HG03521 (cell line): Measurements from ENCODE around the gene ING3.
"Not testable (repeated sequence)": the region's sequence is repeated elsewhere in the genome, so short reads cannot be mapped to it uniquely, and the experiment has no call there.

Experiments
- ATAC-seq: cut with Tn5 transposase; IDR thresholded peaks from one replicate; pipeline ENCODE4 v1.9.1; 2021; ENCODE audit warnings: mild to moderate bottlenecking, moderate library complexity; ENCODE audit not compliant: unreplicated experiment

The ING3 gene

DNA sequence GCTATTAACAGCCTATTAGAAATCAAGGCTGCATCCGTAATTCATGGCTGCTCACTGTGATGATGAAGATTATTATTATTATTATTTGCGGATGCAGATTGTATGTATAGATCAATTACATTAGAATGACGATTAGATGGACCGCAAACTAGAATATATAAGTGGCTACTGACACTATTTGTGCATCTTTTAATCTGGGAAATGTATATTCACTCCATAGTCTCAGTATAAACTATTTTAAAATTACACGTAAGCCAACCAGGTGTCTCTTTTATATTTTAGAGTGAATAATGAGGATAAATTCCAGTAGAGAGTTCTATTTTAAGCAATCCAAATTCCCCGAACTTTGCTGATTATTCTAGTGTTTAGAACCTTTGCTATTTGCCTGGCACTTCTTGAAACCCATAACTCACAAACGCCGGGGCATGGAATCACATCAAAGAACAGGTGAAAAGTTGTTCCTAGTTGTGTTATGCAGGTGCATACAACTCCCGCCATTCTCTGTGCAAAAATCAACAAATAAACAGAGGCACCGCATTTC is 509 bp upstream of the ING3 start:
- ATAC-seq: no peak

GRCh38 chr7:120951309-120951699 is 727 bp downstream of the ING3 start:
- ATAC-seq: no peak

- ATAC-seq: no peak
These were observed 1.2 kb downstream of the ING3 start for GRCh38 chr7:120951826-120952225.

GRCh38 chr7:120955577-120956149 is 5.1 kb downstream of the ING3 start:
- no peak for ATAC-seq

DNA sequence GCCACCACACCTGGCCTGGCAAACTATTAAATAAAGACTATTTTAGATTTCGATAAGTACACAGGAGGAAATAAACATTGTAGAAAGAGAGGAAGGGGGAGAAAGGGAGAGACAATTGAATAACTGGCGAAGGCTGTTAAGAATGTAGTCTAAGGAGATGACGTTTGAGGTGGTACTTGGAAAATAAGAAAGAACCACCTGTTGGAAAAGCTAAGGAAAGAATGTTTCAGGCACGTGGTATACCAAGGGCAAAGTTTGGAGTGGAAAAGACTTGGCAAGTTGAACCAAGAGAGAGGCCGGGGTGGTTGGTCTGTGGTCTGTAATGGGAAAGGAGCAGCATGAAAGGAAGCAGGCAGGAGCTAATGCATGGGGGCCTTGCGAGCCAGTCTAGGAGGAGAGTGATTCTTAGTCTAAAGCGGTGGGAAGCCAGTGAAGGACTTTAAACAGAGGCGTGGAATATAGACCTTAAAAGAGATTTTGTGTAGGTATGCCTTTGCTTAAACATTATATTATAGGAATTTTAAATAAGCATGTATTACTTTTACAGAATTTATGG is 9.4 kb downstream of the ING3 start:
- no peak for ATAC-seq

- no peak for ATAC-seq
These were observed 10.1 kb downstream of the ING3 start for GRCh38 chr7:120960714-120961113.

GRCh38 chr7:120961638-120962173 is 11.1 kb downstream of the ING3 start:
- ATAC-seq: no peak

DNA sequence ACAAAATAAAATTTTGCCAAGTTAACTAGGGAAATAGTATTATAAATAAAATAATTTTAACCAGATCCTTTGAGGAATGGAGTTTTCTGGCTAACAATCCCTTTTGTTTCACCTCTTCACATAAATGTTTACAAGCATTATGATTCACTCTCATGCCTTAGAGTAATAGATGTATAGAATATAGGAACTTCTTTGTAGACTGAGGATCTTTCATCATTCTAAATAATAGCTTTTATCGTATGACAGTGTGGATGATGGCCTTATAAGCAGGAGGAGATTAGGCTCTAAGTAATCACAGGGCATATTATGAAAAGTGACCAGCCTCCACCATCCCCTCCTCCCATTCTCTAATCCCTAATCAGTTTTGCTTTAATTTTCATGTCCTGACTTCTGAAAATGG is 13.5 kb downstream of the ING3 start:
- no peak for ATAC-seq

GRCh38 chr7:120966961-120967360 is 16.4 kb downstream of the ING3 start:
- ATAC-seq: no peak

- no peak for ATAC-seq
These were observed 23.3 kb downstream of the ING3 start for GRCh38 chr7:120973849-120974248.

DNA sequence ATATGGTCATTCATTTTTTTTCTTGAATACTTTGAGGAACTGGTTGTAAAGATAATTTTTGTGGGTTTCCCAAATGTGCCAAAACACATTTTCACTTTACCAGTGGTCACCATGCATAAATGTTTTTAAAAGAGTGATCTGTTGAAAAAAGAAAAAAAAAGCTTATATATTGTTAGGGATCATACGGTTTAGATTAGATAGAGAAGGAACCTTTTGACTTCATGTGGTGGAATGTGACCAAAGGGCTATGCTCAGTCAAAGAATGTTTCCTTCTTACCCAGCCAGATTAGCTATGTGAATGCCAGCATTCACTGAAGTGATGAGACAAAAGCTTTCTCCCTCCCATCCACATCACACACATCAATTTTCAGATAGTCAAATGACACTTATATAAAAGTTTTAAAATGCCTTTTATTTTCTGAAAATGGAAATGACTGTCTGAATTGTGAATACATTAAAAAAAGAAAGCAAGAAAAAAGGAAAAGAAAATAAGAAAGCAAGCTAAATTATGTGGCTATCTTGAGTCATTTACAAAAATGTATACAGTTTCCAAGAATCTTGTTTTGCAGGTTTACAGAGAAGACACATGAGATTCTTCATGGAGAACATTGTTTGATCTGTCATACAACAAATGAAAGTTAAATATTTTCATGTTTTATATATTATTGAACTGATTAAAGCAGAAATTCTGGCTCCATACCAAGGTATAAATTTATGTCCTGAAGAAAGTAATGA is 29.4 kb downstream of the ING3 start:
- no peak for ATAC-seq

GRCh38 chr7:120981117-120981516 is 30.5 kb downstream of the ING3 start:
- ATAC-seq: no peak

GRCh38 chr7:120981888-120982615 is 31.5 kb downstream of the ING3 start:
- no peak for ATAC-seq

GRCh38 chr7:120983592-120983991 is 33.0 kb downstream of the ING3 start:
- not testable (repeated sequence) for ATAC-seq

GRCh38 chr7:120984406-120984805 is 33.8 kb downstream of the ING3 start:
- ATAC-seq: no peak

DNA sequence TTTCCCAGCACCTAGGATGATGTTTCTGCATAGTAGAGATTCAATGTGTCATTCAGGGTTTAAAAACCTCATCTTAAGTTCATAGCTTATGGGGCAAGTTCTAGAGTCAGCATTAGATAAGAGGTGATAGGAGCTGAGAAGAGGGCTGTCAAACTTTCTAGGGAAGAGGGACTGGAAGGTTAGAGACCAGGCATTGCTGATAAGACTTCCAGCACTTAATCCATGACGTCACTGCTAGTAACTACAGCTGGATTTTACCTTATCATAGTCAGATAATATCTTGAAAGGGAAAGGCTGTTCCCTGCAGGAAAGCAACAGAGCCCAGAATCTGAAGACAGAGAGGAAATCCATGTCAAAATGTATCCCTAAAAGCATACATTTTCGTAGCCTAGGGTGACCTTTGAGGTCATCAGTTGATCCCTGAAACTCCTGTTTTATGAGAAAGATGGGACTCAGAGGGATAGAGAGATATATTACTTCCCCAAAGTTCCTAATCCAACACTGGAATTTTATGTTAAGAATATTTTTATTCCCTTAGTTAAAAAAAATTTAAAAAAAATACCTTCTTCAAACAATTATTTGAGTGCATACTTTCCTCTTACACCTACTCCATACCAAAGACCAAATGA is 34.7 kb downstream of the ING3 start:
- ATAC-seq: no peak

DNA sequence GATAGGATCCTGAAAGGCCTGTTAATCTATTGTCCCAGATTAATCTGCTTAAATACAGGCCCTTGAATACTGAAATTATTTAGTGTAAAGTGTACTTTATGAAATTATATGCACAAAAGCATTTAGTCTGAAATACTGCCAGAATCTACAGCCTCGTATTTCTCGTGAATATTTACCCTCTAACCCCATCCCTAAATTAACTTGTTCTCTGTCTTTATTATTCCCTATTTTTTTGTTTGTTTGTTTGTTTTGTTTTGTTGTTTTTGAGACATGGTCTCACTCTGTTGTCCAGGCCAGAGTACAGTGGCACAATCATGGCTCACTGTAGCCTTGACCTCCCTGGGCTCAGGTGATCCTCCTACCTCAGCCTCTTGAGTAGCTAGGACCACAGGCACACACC is 35.3 kb downstream of the ING3 start:
- ATAC-seq: no peak

- ATAC-seq: no peak
These were observed 36.1 kb downstream of the ING3 start for GRCh38 chr7:120986650-120987049.

DNA sequence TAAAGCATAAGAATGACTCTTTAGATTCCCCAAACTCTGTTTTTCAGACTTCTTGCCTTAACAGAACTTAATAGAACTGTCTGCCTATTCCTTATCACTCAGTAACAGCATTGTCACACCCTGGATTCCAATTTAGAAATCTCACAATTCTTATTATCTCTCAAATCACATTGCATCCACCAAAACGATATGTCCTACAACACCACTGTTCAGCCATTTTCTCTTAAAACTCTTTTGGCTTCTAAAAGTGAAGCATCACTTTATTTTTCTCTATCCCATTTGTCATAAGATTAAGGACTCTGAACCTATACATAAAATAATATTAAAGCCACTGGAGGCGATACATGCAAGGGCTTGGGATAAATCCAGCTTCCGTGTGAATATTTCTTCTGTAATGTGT is 36.7 kb downstream of the ING3 start:
- ATAC-seq: no peak

- peak; percentile 93 for ATAC-seq
These were observed 37.4 kb downstream of the ING3 start for GRCh38 chr7:120987683-120988590.
